GM19397 (cell line): ENCODE data around the gene CBFA2T2.

Source experiments
- ATAC-seq: cut with Tn5 transposase; IDR thresholded peaks from one replicate; pipeline ENCODE4 v1.9.1; 2021; ENCODE audit warnings: mild to moderate bottlenecking, moderate library complexity; ENCODE audit not compliant: unreplicated experiment

The CBFA2T2 gene

DNA sequence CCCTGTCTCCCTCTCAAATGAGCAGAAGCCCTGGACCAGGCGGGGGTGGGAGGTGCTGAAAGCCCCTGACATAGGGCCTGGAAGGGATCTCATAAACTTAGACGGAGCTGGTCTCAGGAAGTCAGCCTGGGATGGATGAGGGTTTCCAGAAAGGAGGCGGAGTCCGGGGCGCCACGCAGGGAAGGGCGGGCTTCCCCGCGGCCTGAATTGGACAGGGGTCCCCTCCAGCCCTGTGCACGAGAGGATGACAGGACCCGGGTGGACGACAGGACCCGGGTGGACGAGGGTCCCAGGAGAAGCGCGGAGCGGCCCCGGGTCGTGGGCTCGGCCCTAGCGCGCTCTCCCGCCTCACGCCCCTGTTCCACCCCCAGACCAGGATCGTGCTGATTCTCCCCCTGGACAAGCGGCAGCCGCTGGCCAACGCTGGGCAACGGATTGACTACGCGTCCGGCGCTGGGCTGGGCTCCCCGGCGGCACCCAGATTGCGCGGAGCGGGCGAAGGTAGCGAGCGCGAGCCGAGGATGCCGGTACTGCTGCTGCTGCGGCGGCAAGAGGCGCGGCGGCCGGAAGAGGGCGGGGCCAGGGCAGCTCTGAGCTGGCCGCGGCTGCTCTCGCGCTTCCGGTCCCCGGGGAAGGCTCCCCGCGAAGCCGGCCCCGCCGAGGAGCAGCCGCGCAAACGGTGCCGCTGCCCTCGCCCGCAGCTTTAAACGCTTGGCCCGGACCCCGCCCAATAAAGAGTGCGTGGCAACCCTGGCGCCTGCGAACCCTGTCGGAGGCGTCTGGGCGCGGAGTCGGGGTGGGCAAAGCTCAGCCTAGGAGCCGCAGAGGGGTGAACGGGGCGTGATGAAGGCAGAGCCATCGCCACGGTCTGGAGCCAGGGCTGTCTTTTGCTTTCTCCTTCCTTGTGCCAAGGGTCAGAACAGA, 173.5 kb downstream of the CBFA2T2 start:
- peak; percentile 42 for ATAC-seq

DNA sequence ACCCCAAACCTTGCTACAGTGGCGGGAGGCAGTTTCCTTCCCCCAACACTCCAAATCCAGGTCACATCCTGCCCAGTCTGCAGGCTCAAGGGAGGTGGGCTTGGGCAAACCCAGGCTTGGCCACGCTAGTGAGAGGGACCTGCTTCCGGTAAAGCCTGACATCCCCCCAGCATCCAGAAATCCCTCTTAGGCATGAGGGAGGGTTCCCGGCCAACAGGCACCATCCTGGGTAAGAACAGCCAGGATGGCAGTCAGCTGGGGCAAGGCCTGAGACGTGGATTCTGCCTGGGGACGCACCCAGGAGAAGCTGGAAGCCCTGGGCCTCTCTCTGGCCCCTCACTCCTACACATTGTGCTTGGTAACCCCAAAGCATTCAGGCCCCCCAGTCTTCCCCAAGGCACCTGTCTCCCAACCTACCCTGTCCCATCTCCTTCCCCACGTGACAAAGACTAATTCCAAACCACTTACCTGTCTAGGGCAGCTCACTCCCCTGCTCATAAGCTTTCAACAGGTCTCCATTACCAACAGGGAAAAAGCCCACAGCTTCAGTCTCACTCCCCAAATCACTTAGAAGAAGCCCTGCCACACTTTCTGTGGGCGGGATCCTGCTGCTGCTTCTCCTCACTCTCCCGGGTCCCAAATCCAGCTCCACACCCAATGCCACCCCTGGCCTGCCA, 174.3 kb downstream of the CBFA2T2 start:
- ATAC-seq, result no peak

DNA sequence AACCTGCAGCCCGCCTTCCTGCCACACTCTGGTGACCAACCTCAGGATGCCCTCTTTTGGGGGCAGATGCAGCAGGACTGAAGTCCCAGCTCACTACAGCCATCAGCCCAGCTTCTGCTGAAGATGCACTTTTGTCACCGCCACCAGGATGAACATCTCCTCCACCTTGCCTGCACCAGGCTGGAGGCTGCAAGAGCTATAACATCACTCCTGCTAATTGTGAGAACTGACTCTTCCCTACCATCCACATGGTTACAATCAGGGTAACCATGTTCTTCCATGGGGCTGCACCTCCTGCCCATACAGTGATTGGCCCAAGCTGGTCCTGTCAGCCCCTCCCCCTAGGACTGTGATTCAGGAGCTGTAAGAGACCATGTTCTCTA, 174.9 kb downstream of the CBFA2T2 start:
- ATAC-seq, result no peak

DNA sequence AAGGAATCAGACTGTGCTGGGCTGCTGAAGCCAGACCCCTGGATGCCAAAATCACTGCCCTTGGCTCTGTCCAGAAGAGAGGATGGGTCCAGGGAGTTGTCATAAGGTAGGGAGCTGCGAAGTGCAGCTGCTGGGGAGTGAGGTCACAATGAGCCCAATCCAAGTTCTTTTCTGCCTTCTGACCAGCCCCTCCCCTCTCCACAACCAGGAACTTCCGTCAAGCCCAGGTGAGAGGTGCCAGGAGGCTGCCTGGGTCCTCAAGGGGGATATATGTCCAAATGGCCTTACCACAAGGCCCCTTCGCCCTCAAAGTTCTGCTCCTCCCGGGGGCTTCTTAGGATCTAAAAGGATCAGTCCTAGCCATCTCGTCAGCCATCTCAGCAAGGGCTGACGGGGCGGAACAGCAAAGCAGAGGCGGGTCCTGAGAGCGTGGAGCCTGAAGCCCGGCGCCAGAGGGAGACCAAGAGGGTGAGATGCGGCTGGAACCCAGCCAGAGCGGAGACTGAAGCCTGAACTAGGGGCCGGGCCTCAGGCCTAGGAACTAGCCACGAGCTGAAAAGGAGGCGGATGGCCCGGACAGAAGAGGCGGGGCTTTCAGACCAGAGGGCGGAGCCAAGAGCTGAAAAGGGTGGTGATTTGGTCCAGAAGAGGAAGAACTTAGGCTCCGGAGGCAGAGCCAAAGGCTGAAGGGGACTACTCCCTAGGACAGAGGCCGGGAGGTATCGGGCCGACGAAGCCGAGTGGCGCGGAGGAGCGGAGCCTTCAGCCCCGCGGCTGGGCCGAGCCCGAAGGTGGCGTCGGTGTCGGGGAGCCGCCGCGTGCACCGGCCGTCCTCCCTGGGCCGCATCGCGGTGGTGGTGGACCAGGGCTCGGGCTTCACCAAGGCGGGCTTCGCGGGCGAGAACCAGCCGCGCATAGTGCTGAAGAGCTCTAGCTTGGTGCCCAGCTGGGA, 176.7 kb downstream of the CBFA2T2 start, which contains the start of gene ACTL10:
Gene ACTL10 (plus strand): TSS at position 651 of the 952 bp plus-strand sequence. CDS start 555 bp downstream, outside the sequence.
- peak; percentile 62 for ATAC-seq

DNA sequence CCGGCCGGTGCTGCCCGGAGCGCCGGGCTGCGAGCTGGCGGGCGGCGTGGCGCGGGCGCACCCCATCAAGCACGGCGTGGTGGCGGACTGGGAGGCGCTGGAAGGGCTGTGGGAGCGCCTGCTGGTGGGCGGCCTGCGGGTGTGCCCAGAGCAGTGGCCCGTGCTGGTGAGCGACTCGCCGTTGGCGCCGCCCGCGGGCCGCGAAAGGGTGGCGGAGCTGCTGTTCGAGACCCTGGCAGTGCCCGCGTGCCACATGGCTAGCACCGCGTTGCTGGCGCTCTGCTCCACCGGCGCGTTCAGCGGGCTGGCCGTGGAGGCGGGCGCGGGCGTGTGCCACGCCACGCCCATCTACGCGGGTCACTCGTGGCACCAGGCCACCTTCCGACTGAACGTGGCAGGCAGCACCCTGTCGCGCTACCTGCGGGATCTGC, 177.4 kb downstream of the CBFA2T2 start:
- peak; percentile 9 for ATAC-seq

DNA sequence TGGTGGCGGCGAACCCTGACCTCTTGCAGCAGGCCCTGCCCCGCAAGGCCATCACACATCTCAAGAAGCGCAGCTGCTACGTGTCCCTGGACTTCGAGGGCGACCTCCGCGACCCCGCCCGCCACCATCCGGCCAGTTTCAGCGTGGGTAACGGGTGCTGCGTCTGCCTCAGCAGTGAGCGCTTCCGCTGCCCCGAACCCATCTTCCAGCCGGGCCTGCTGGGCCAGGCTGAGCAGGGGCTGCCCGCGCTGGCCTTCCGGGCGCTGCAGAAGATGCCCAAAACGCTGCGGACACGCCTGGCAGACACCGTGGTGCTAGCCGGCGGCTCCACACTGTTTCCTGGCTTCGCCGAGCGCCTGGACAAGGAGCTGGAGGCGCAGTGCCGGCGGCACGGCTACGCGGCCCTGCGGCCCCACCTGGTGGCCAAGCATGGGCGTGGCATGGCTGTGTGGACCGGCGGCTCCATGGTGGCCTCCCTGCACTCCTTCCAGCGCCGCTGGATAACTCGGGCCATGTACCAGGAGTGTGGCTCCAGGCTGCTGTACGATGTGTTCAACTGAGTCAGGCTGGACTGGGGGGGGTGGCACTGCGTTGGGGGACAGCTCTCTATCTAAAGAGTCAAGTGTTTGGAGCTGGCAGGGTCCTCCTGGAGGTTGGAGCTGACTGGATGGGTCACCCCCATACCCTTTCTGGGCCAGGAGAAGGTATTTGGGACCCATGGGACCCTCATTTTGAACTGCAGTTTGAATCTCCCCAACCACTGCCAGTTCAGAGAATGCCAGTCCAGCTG, 178.0 kb downstream of the CBFA2T2 start:
- peak; percentile 28 for ATAC-seq

DNA sequence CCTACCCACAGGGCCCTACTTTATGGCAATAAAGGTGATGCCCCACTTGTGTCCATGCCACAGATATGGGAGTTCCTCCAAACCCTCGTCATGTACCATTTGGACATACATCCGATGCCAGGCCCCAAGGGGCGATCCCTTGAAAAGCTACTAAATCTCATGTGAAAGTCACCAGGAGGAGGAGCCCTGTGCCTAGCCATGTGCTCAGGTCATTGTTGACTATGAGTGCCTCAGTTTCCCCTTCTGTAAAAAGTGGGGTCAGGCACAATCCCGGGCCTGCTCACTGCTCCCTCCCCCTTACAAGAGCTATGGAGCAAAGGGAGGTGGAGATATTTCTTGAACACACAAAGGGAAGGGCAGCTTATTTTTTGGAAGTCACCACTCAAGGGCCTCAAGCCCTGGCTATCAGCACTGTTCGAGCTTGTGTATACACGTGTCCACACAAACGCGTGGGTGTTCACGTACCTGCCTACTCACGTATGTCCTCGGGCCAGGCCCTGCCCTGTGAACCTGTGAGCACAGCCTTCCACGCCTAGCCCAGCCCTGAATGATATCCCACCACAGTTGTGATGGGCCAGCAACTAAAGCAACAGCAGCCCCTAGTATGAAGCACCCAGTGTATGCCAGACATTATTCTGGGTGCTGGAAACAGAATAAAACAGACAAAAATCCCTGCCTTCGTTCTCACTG, 178.7 kb downstream of the CBFA2T2 start:
- no peak for ATAC-seq

DNA sequence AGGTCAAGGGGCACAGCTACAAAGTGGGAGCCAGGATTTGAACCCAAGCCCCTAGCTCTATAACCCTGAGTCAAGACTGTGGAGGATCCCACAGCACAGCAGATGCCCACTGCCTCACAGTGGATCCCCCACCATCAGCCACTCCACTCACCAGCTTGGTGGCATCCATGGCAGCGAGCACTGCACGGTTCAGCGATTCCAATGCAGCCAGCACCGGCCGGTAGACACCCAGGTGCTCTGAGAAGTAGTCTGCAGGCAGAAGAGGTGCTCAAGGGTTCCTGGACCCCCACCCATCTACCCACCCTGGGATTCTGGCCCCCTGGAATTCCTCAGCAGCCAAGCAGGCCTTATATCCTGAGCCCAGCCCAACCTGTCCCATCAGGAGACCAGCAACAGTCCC, 179.3 kb downstream of the CBFA2T2 start:
- no peak for ATAC-seq

DNA sequence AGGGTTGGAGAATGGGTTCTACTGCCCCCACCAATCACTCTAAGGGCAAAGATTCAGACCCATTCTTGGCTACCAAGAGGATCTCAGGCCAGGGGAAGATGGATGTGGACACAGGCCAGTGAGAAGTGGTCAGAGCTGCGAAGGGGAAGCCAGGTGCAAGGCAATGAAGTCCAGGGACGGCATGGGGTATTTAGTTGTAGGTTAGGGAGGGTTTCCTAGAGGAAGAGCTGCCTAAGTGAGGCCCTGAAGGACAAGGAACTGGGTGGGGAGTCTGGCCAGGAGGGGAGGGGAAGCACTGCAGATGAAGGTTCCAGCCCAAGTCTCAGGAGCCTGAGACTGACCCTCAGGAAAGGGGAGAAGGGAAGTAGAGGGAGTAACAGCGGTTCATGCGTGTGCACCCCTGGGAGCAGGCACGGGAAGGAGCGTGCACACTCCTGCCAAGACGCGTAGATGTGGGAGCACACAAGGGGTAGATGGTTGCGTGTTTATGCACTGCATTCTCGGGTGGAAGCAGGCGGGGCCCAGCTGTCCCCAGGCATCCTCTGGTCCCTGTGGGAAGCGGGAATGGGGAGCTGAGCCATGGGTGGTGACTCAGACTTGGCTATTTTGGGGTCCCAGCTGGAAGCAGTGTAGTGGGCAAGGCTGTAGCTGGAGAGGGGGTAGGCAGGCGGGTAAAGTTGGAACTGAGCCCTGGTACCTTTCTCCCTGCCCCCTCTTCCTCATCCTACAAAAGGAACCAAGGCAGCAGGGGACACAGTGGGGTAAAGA, 180.2 kb downstream of the CBFA2T2 start:
- ATAC-seq, result no peak

DNA sequence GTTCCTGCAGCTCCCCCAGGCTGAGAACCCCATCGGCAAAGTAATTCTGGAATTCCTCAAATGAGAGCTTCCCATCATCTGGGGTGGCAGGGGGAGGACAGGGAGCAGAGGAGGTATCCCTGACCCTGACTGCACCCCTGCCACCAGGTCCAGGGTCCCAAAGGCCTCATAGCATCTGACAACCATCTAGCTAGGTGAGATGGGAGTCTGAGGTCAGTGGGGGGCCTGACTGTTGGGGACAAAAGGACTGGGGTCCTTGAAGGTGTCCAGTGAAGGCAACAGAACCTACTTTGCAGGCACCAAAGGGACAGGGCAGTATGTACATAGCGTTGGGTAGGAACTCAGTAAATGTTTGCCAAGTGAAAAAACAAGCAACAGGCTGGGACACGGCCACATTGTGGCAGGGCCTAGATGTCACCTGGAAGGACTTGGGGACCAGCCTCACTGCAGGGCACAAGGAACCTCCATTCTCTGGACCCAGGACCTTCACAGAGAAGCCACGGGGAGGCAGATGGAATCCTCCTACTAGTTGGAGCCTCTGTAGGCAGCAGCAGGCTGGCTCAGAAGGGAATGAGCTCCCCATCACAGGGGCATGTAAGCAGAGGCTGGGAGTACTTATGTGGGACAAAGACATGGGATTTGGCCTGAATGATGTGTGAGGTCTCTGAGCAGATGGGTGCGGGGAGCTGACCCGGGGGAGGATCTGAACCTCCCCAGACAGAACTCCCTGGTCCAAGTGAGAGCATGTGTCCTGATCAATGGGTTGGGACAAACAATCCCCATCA, 181.0 kb downstream of the CBFA2T2 start:
- ATAC-seq, result no peak

DNA sequence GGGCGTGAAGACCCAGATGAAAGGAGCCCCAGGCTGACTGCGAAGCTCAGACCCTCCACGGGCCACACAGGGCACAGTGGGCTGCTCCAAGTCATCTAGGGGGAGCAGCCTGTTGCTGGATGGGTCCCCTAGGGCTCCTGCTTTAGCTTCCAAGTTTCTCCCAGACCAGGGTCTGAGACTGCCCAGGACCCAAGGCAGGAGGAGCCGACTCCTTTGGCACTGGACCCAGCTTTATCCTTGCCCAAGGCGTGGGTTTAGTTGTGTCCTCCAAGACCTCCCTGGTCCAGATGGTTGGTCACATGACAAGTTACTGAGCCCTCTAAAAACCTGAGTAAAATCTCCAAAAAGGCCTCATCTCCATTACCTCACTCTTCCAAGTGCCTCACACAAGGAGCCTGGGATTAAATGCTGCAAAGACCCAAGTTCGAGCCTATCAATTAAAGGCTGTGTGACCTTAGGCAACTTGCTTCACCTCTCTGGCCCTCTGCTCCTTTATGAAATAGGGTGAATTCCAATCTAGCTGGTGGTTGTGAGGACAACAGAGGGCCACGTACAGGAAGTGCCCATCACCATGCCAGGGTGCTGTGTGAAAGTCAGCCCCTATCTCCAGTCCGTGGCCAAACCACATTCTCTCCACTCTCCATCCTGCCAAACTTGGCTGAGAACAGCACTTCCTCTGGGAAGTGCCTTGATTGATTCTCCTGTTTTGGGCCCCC, 181.8 kb downstream of the CBFA2T2 start:
- no peak for ATAC-seq

DNA sequence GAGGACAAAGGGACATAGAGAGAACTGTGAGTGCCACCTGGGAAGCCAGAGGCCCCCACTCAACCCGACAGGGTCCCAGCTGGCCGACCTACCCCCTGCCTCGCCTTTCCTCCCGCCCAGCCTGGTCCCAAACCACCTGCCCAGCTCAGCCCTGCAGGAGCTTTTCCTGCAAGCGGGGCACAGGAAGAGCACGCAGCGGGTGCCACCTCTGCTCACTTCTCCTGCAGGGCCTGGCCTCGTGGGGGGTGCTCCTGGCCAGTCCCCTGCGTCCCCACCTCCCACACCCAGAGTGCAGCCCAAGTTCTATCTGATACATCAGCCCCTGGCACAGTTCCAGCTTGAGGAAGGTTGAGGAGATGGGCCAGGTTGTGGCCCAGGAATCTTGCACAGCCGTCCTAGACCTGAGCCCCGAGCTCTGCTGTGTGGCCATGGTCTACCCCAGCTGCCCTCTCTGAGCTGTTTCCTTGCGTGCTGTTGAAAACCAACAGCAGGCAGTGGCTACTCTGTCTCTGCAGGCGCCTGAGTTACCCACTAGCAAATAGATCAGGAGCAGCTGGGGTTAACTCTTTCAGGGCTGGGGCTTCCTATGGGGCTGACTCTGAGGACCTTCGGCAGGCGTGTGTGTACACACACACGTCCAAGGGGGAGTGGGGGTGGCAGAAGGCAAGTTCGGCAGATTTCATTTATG, 182.7 kb downstream of the CBFA2T2 start:
- no peak for ATAC-seq

DNA sequence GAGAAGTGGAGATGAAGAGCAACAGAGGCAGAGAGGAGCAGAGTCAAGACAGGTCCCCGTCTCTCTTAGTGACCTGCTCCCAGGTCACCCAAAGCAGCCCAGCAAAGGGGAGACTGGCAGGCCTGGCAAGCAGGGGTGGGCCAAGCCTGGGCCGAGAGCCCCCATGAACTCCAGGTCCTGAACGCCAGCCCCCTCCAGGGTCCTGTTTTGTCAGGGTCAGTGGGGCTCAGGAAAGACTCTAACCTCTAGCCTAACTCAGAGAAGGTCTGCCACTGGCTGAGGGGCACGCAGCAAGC, 183.2 kb downstream of the CBFA2T2 start:
- ATAC-seq, result no peak

DNA sequence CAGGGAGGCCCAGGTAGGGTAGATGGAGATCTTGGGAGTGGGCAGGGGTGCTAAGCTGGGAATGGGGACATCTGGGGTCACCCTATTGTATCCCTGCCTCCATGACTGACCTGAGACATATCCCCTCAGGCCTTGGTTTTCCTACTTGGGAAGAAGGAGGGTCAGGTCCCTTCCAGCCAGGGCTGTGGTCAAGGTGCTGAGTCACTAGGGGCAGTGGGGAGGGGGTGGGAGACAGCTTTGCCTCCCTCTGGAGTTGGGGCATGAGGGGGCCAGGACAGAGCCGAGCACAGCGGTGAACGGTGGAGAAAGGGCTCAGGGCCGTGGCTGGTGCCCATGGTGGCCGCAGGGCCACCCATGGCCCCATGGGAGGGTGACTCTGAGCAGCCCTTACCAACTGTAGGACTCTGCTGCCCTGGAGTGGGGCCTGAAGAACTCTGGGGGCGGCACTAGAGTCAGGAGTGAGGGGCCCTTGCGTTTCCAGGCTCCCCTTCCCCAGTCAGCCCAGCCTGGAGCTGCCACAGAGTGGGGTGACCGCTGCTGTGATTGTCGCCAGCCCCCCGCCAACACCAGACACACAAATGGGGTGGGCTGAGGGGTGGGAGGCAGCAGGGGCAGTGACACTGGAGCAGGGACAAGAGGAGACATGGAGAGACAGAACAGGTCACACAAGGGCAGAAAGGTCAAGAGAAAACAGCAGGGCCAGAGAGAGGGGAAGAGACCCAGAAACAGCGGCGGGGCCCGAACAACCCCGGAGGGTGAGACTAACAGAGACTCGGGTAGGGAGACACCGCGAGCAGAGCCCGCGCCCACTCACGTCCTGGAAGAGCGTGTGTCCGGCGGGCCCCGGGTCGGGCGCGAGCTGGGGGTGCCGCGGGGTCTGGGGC, 183.8 kb downstream of the CBFA2T2 start:
- ATAC-seq, result no peak

DNA sequence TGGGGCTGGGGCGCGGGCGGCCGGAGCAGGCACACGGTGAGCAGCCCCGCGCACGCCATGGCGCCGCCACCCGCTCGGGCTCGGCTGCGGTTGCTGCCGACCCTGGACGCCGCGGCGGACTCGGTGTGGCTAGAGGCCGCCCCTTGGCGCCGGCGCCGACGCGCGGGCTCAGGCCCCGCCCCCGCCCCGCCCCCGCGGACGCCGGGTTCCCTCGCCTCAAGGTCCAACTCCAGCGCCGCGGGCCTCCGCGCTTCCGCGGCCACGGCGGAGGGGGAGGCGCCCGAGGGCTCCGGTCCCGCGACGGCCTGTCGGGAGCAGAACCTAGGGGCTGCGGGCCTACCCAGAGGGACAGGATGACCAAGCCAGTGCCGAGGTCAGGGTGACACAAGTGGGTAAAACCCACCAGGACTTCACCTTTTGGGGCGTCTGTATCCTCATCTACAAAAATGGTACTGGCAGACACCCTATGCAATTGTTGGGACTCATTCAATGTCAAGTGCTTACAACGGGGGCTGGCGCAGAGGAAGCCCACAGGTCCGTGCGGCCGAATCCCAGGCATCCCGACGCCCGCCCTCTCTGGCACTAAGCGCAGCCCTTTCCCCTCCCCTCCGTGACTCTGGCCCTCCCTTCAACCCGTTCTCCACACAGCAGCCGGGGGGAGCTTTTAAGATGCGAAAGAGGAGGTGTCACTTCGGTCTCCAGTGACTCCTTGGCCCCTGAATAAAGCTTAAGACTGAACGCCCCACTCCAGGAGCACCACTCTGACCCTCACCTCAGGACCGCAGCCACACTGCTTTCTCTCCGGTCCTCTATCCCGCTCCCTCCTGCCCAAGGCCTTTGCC, 184.6 kb downstream of the CBFA2T2 start, which contains the start of gene NECAB3:
Gene NECAB3 (minus strand): TSS at position 135 of the 842 bp plus-strand sequence. CDS start 76 bp downstream, at position 59.
- peak; percentile 60 for ATAC-seq
